ENCODE results near the gene RAI1.
"Not testable (repeated sequence)": the region's sequence is repeated elsewhere in the genome, so short reads cannot be mapped to it uniquely, and the experiment has no call there.

Gene RAI1

GRCh38 chr17:17680477-17681186, 626 bp upstream of the RAI1 start:
- no peak for DNase-seq

GRCh38 chr17:17681744-17682292, 560 bp downstream of the RAI1 start:
- peak in 5 of 14 donors; percentile 40 to 72 (median 59) for DNase-seq

GRCh38 chr17:17682293-17682736, 1.1 kb downstream of the RAI1 start:
- DNase-seq, result peak in 11 of 14 donors; percentile 36 to 82 (median 65)

GRCh38 chr17:17682737-17683680, 1.8 kb downstream of the RAI1 start:
- DNase-seq, result peak in 10 of 14 donors; percentile 36 to 82 (median 65)

GRCh38 chr17:17683710-17684365, 2.6 kb downstream of the RAI1 start:
- no peak for DNase-seq

GRCh38 chr17:17684906-17685774, 3.9 kb downstream of the RAI1 start:
- peak in 1 of 14 donors; percentile 20 for DNase-seq

GRCh38 chr17:17685775-17686291, 4.6 kb downstream of the RAI1 start:
- DNase-seq, result no peak

- DNase-seq, result no peak
Observed at GRCh38 chr17:17689312-17689711, 8.1 kb downstream of the RAI1 start.

- not testable (repeated sequence) for DNase-seq
Observed at GRCh38 chr17:17690233-17690632, 9.0 kb downstream of the RAI1 start.

- DNase-seq, result no peak
Observed at GRCh38 chr17:17691468-17692263, 10.4 kb downstream of the RAI1 start.

GRCh38 chr17:17692353-17693252, 11.3 kb downstream of the RAI1 start:
- DNase-seq, result no peak

- peak in 13 of 14 donors; percentile 48 to 86 (median 74) for DNase-seq
Observed at GRCh38 chr17:17693253-17694168, 12.3 kb downstream of the RAI1 start.

GRCh38 chr17:17694169-17695081, 13.2 kb downstream of the RAI1 start:
- DNase-seq, result peak in 13 of 14 donors; percentile 59 to 89 (median 76)

- no peak for DNase-seq
Observed at GRCh38 chr17:17696085-17696484, 14.8 kb downstream of the RAI1 start.

- peak in 3 of 14 donors; percentile 21 to 40 (median 34) for DNase-seq
Observed at GRCh38 chr17:17696882-17697633, 15.8 kb downstream of the RAI1 start.

GRCh38 chr17:17698371-17698770, 17.1 kb downstream of the RAI1 start:
- no peak for DNase-seq

All from C1 segment of cervical spinal cord (tissue), 14 donors.